Right atrium auricular region (tissue), 2 donors: ENCODE data around the gene ST3GAL6. TPM values are rescaled to one million over a fixed set of nuclear protein-coding genes. Genes with fewer than 3 reads are reported as not detected.
A peak's percentile ranks its signal among the peaks of the same experiment; 100 is the strongest.

Source experiments
- DNase-seq: peaks from one replicate; pipeline ENCODE4 v3.0.0-alpha.2; 2019; ENCODE audit warnings: low spot score
- H3K27ac ChIP-seq, 2 donors: fragments of 200-600 bp; sonication (generic); 1 replicate in 1 of 2; 2 replicates in 1 of 2; pipeline ENCODE4 v1.5.1; 2016 to 2019
- H3K27me3 ChIP-seq, 2 donors: fragments of 200-600 bp; sonication (generic); one replicate each; pipeline versions ENCODE4 v1.5.1 to v1.6.0; 2017 to 2019
- H3K36me3 ChIP-seq: fragments of 200-600 bp; sonication (generic); one replicate; pipeline ENCODE4 v1.5.1; 2016
- H3K4me1 ChIP-seq, 2 donors: fragments of 200-600 bp; sonication (generic); one replicate each; pipeline versions ENCODE4 v1.5.1 to v1.6.0; 2017 to 2019
- H3K4me3 ChIP-seq, 2 donors: fragments of 200-600 bp; sonication (generic); 1 replicate in 1 of 2; 2 replicates in 1 of 2; pipeline ENCODE4 v1.5.1; 2017 to 2019; ENCODE audit warnings: mild to moderate bottlenecking in 1 of 2, moderate library complexity in 1 of 2
- H3K9me3 ChIP-seq, 2 donors: fragments of 200-600 bp; sonication (generic); one replicate each; pipeline ENCODE4 v1.5.1; 2019
- CTCF ChIP-seq, 2 donors: fragments of 200-600 bp; sonication (generic); IDR thresholded peaks; one replicate each; pipeline ENCODE4 v1.5.1; 2019; ENCODE audit warnings: antibody characterized with exemption in 2 of 2
- total RNA-seq, 2 donors: library from RNA; depleted of rRNA; stranded (reverse); fragments of >200 nt; gene quantifications; one replicate each; pipeline ENCODE4 v1.1.0, GENCODE V29; 2016

The ST3GAL6 gene
- total RNA-seq, 2 donors from 2014 or later = 25.9 to 27.2 TPM

GRCh38 chr3:98750276-98750919 lies 12.7 kb upstream of the ST3GAL6 start:
- Histone ChIP-seq H3K9me3 (no peaks in the 10 kb centered on the region), H3K27ac (peak overlapping the region; percentile 46 to 70), H3K36me3 (no peaks in the 10 kb centered on the region), H3K4me3 (no peak overlapping the region), H3K4me1 (peaks cover 0 to 29% of the 10 kb centered on the region in 2 donors), H3K27me3 (no peaks in the 10 kb centered on the region)
- no peak for DNase-seq
- no peak for TF ChIP-seq CTCF (IDR thresholded peaks at IDR 0.05)

GRCh38 chr3:98754483-98754882 lies 8.7 kb upstream of the ST3GAL6 start:
- Histone ChIP-seq H3K4me3 (no peak overlapping the region), H3K27ac (peak overlapping the region; percentile 68 to 83), H3K36me3 (no peaks in the 10 kb centered on the region), H3K4me1 (peaks cover 0 to 38% of the 10 kb centered on the region in 2 donors), H3K27me3 (no peaks in the 10 kb centered on the region), H3K9me3 (no peaks in the 10 kb centered on the region)
- DNase-seq = no peak
- TF ChIP-seq CTCF (IDR thresholded peaks at IDR 0.05) = no peak

GRCh38 chr3:98755601-98756000 lies 7.5 kb upstream of the ST3GAL6 start:
- no peaks in the 10 kb centered on the region for H3K36me3 ChIP-seq
- H3K27me3 ChIP-seq = no peaks in the 10 kb centered on the region
- peak overlapping the region; percentile 68 to 83 for H3K27ac ChIP-seq
- H3K4me1 ChIP-seq = peaks cover 0 to 29% of the 10 kb centered on the region in 2 donors
- no peaks in the 10 kb centered on the region for H3K9me3 ChIP-seq
- TF ChIP-seq CTCF (IDR thresholded peaks at IDR 0.05) = no peak
- no peak overlapping the region for H3K4me3 ChIP-seq
- no peak for DNase-seq

GRCh38 chr3:98759629-98760028 lies 3.5 kb upstream of the ST3GAL6 start:
- no peaks in the 10 kb centered on the region for H3K36me3 ChIP-seq
- no peaks in the 10 kb centered on the region for H3K9me3 ChIP-seq
- TF ChIP-seq CTCF (IDR thresholded peaks at IDR 0.05) = no peak
- no peaks in the 10 kb centered on the region for H3K27me3 ChIP-seq
- peaks cover 0 to 50% of the 10 kb centered on the region in 2 donors for H3K4me1 ChIP-seq
- peak overlapping the region in 1 of 2 donors; percentile 11 for H3K27ac ChIP-seq
- no peak for DNase-seq
- no peak overlapping the region for H3K4me3 ChIP-seq

GRCh38 chr3:98761643-98762229 lies 1.4 kb upstream of the ST3GAL6 start:
- no peak for TF ChIP-seq CTCF (IDR thresholded peaks at IDR 0.05)
- DNase-seq = no peak
- H3K9me3 ChIP-seq = no peaks in the 10 kb centered on the region
- no peaks in the 10 kb centered on the region for H3K36me3 ChIP-seq
- no peaks in the 10 kb centered on the region for H3K27me3 ChIP-seq
- peaks cover 0 to 57% of the 10 kb centered on the region in 2 donors for H3K4me1 ChIP-seq
- H3K27ac ChIP-seq = peak overlapping the region; percentile 54 to 67
- no peak overlapping the region for H3K4me3 ChIP-seq
